SK-N-SH (cell line): ENCODE measurements around the gene HIVEP2. TPM values are rescaled to one million over a fixed set of nuclear protein-coding genes. Genes with fewer than 3 reads are reported as not detected.

Experiments used
- FOXM1 ChIP-seq: IDR thresholded peaks from 2 replicates; pipeline ENCODE4 v1.4.0; 2012; ENCODE audit warnings: low read depth, mild to moderate bottlenecking
- GABPA ChIP-seq: IDR thresholded peaks from 2 replicates; pipeline ENCODE4 v1.4.0; 2012; ENCODE audit warnings: low read depth, mild to moderate bottlenecking
- IRF3 ChIP-seq: fragments of 150-350 bp; IDR thresholded peaks from 2 replicates; pipeline ENCODE4 v1.6.1; 2016; ENCODE audit warnings: mild to moderate bottlenecking, low read depth, low read length
- PBX3 ChIP-seq: IDR thresholded peaks from 2 replicates; pipeline ENCODE4; 2012
- REST ChIP-seq: IDR thresholded peaks from 2 replicates; pipeline ENCODE4 v1.6.1; 2012; ENCODE audit warnings: mild to moderate bottlenecking, low read depth, low read length, moderate library complexity
- SMC3 ChIP-seq: IDR thresholded peaks from 2 replicates; pipeline ENCODE4 v1.6.1; 2012; ENCODE audit warnings: low read depth, low read length, improper control_type of control experiment
- polyA plus RNA-seq, 3 experiments: library from polyadenylated mRNA; depleted of rRNA; stranded (reverse); fragments of >200 nt; gene quantifications; 2 replicates each; pipeline ENCODE4 v1.2.3, GENCODE V29; 2012

Gene HIVEP2
- polyA plus RNA-seq, 1 of the 3 experiments (the other 2 are of a cell fraction), result 2.5 TPM

DNA sequence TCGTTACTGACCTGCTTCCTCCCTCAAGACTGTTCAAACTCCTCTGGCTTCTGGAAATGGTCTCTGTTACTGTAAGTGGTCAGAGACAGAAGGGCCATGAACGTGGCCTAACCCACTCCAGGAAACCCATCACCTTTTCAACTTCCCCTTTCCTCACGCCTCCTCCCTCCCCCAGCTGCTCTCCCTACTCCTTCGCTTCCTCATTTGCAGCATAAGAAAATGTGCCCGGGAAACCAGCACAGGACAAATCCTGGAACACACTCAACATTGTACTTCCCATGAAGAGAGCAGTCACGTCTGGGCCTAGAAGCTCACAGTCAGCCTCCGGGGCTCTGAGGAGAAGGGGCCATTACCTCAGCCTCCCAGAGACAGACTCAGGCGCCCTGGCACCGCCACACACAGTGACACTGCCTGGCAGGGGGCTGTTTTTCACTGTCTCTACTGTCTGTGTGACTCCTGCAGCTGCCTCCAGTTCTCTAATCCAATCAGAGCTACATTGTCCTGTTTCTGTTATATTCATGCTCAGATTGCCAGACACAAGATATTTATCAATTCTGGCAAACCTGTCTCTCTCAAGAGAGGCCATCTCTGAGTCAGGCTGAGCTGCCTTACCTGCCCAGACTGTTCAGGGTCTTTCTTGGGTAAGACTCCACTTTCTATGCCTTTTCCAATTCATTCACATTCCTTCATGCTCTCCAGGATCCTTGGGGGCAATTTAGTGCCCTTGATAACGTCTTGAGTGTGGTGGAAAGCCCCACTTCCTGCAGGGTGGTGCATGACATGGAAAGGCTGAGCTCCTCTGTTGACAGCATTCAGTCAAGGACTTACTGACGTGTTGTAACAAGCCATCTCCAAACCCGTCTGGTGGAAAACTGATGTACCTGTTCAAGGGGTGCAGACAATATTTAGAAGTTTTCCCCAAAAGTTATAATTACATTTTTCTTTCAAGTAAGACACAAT, 242.2 kb downstream of the HIVEP2 start (continued):
- no peak for TF ChIP-seq REST
- TF ChIP-seq SMC3, result 0 out of 2 replicates have a peak, but pooled peaks have one; percentile 13
- TF ChIP-seq GABPA, result no peak
- TF ChIP-seq PBX3, result no peak
- no peak for TF ChIP-seq FOXM1
- TF ChIP-seq IRF3, result no peak
- TF ChIP-seq, all 33 proteins: peak for 9

Other genes with a start within 250 kb of the HIVEP2 start
- gene AIG1, start 115.7 kb upstream of the HIVEP2 start, polyA plus RNA-seq (2012; rRNA removed), result 36.8 and 52.1 TPM in 2 replicates